Activated CD4-positive, alpha-beta T cell treated with anti-CD3 and anti-CD28 coated beads for 36 hours (primary cell): ENCODE data around the gene SEPTIN2. TPM values are rescaled to one million over a fixed set of nuclear protein-coding genes. Genes with fewer than 3 reads are reported as not detected.

Experiments used
- ATAC-seq: fragments of 200-7000 bp; cut with Tn5 transposase; one replicate; pipeline ENCODE4 v1.10.0; 2021; ENCODE audit warnings: mild to moderate bottlenecking, moderate library complexity
- CTCF ChIA-PET: fragments of 350-600 bp; sonication (Branson Sonifier 250); formaldehyde crosslinking; loops from one replicate; lab custom pipeline; 2021; ENCODE audit warnings: antibody characterized with exemption; lab: Charles Lee
- POLR2A ChIA-PET: fragments of 350-600 bp; sonication (Branson Sonifier 250); formaldehyde crosslinking; loops from one replicate; lab custom pipeline; 2021; ENCODE audit warnings: antibody characterized with exemption, inconsistent platforms; lab: Charles Lee
- DNase-seq: peaks from one replicate; pipeline ENCODE4 v3.0.0-alpha.2; 2020
- H3K27ac Mint-ChIP-seq: one replicate; pipeline ENCODE4 v1.8.0; 2021; ENCODE audit warnings: mixed read lengths
- H3K27me3 Mint-ChIP-seq: one replicate; pipeline ENCODE4 v1.8.0; 2021; ENCODE audit warnings: mixed read lengths
- H3K36me3 Mint-ChIP-seq: one replicate; pipeline ENCODE4 v1.8.0; 2021; ENCODE audit warnings: low read depth, mixed read lengths
- H3K4me1 Mint-ChIP-seq: one replicate; pipeline ENCODE4 v1.8.0; 2021; ENCODE audit warnings: mixed read lengths
- H3K4me3 Mint-ChIP-seq: one replicate; pipeline ENCODE4 v1.8.0; 2021; ENCODE audit warnings: mild to moderate bottlenecking, moderate library complexity, mixed read lengths
- H3K9me3 Mint-ChIP-seq: one replicate; pipeline ENCODE4 v1.8.0; 2021; ENCODE audit warnings: low read depth, mixed read lengths
- intact Hi-C, 2 experiments: fragments of 100-400 bp; cut with DNase I in 1 of 2; cut with micrococcal nuclease in 1 of 2; formaldehyde crosslinking; loops; one replicate each; pipeline versions ENCODE4 v1.14.2 to v1.15.1; 2022 to 2024; cut with DNase I, micrococcal nuclease
- total RNA-seq, 2 experiments: library from RNA; stranded (reverse); gene quantifications; one replicate each; pipeline ENCODE4 v1.2.3, GENCODE V29; 2021

SEPTIN2 gene
- total RNA-seq, 2 experiments from 2014 or later = 161 to 173 TPM

GRCh38 chr2:241302759-241303651 lies 12.7 kb upstream of the SEPTIN2 start:
- no peak for DNase-seq
- Mint-ChIP-seq H3K36me3 (peaks cover 6% of the 10 kb centered on the region), H3K4me1 (peaks cover 46% of the 10 kb centered on the region), H3K27me3 (no peaks in the 10 kb centered on the region), H3K9me3 (no peaks in the 10 kb centered on the region), H3K27ac (no peak overlapping the region), H3K4me3 (no peak overlapping the region)
- CTCF ChIA-PET = interaction anchor here (0.6 to 1.6 kb wide), 4 partner anchors 9 to 157 kb away, joined by 3 to 6 read pairs (median 4); no protein-coding TSS in a partner anchor
- intact Hi-C loops = no loop called here
- no peak for ATAC-seq
- POLR2A ChIA-PET = no interaction called here

- CTCF ChIA-PET = interaction anchor here (0.6 kb wide), 1 partner anchor 14 kb away, joined by 3 read pairs; no protein-coding TSS in a partner anchor
- no peak for DNase-seq
- Mint-ChIP-seq H3K27ac (no peak overlapping the region), H3K4me1 (peaks cover 48% of the 10 kb centered on the region), H3K36me3 (peaks cover 12% of the 10 kb centered on the region), H3K27me3 (no peaks in the 10 kb centered on the region), H3K4me3 (no peak overlapping the region), H3K9me3 (no peaks in the 10 kb centered on the region)
- intact Hi-C loops = no loop called here
- POLR2A ChIA-PET = no interaction called here
- no peak for ATAC-seq
Measured at GRCh38 chr2:241304039-241304670, 11.6 kb upstream of the SEPTIN2 start.

GRCh38 chr2:241307055-241307454 lies 8.7 kb upstream of the SEPTIN2 start:
- no peaks in the 10 kb centered on the region for H3K9me3 Mint-ChIP-seq
- DNase-seq (no peak), ATAC-seq (no peak)
- H3K27me3 Mint-ChIP-seq = no peaks in the 10 kb centered on the region
- POLR2A ChIA-PET = interaction anchor here (0.7 kb wide), 1 partner anchor 158 kb away, joined by 6 read pairs; the partner anchor contains the start of gene PASK
- peaks cover 62% of the 10 kb centered on the region for H3K4me1 Mint-ChIP-seq
- CTCF ChIA-PET = interaction anchor here (0.9 kb wide), 1 partner anchor 14 kb away, joined by 4 read pairs; no protein-coding TSS in a partner anchor
- peaks cover 12% of the 10 kb centered on the region for H3K36me3 Mint-ChIP-seq
- no peak overlapping the region for H3K4me3 Mint-ChIP-seq
- H3K27ac Mint-ChIP-seq = no peak overlapping the region
- intact Hi-C loops = no loop called here

- POLR2A ChIA-PET = no interaction called here
- H3K27ac Mint-ChIP-seq = peak overlapping the region; percentile 6
- peaks cover 12% of the 10 kb centered on the region for H3K36me3 Mint-ChIP-seq
- H3K9me3 Mint-ChIP-seq = no peaks in the 10 kb centered on the region
- ATAC-seq (no peak), DNase-seq (no peak)
- H3K4me1 Mint-ChIP-seq = peaks cover 65% of the 10 kb centered on the region
- CTCF ChIA-PET = interaction anchor here (0.5 kb wide), 1 partner anchor 11 kb away, joined by 3 read pairs; no protein-coding TSS in a partner anchor
- intact Hi-C loops = no loop called here
- H3K27me3 Mint-ChIP-seq = no peaks in the 10 kb centered on the region
- no peak overlapping the region for H3K4me3 Mint-ChIP-seq
Measured at GRCh38 chr2:241308267-241308666, 7.5 kb upstream of the SEPTIN2 start.

GRCh38 chr2:241308832-241309500 lies 6.8 kb upstream of the SEPTIN2 start:
- peaks cover 71% of the 10 kb centered on the region for H3K4me1 Mint-ChIP-seq
- CTCF ChIA-PET = no interaction called here
- H3K36me3 Mint-ChIP-seq = peaks cover 15% of the 10 kb centered on the region
- H3K9me3 Mint-ChIP-seq = no peaks in the 10 kb centered on the region
- DNase-seq = no peak
- ATAC-seq = no peak
- intact Hi-C loops = no loop called here
- no peak overlapping the region for H3K4me3 Mint-ChIP-seq
- peak overlapping the region; percentile 88 for H3K27ac Mint-ChIP-seq
- no peaks in the 10 kb centered on the region for H3K27me3 Mint-ChIP-seq
- POLR2A ChIA-PET = no interaction called here

GRCh38 chr2:241309684-241310117 lies 6.0 kb upstream of the SEPTIN2 start:
- POLR2A ChIA-PET = no interaction called here
- Mint-ChIP-seq H3K27ac (peak overlapping the region; percentile 88), H3K4me3 (peak overlapping the region; percentile 43), H3K9me3 (no peaks in the 10 kb centered on the region), H3K4me1 (peaks cover 71% of the 10 kb centered on the region), H3K27me3 (no peaks in the 10 kb centered on the region), H3K36me3 (peaks cover 15% of the 10 kb centered on the region)
- CTCF ChIA-PET = no interaction called here
- intact Hi-C loops = loop anchor here (1.0 to 10.0 kb wide), 5 partner anchors 37 to 1905 kb away; partner anchors contain the start of genes DTYMK (in 1 of the 2), HDAC4 (in 1 of the 2), MTERF4 (in 1 of the 2) and NDUFA10 (in 1 of the 2)
- peak; percentile 94 for ATAC-seq
- DNase-seq = peak; percentile 82

GRCh38 chr2:241310917-241311566 lies 4.7 kb upstream of the SEPTIN2 start:
- Mint-ChIP-seq H3K4me1 (peaks cover 63% of the 10 kb centered on the region), H3K27ac (peak overlapping the region; percentile 20), H3K9me3 (no peaks in the 10 kb centered on the region), H3K4me3 (no peak overlapping the region), H3K27me3 (no peaks in the 10 kb centered on the region), H3K36me3 (peaks cover 17% of the 10 kb centered on the region)
- no peak for DNase-seq
- no peak for ATAC-seq
- ChIA-PET POLR2A (no interaction called here), CTCF (no interaction called here)
- intact Hi-C loops = loop anchor here (1.0 to 10.0 kb wide), 5 partner anchors 39 to 1906 kb away; partner anchors contain the start of genes DTYMK (in 1 of the 2), HDAC4 (in 1 of the 2), MTERF4 (in 1 of the 2) and NDUFA10 (in 1 of the 2)

GRCh38 chr2:241312082-241312481 lies 3.6 kb upstream of the SEPTIN2 start:
- Mint-ChIP-seq H3K27me3 (no peaks in the 10 kb centered on the region), H3K9me3 (no peaks in the 10 kb centered on the region), H3K27ac (peak overlapping the region; percentile 40), H3K4me1 (peaks cover 67% of the 10 kb centered on the region), H3K36me3 (peaks cover 22% of the 10 kb centered on the region), H3K4me3 (no peak overlapping the region)
- POLR2A ChIA-PET = no interaction called here
- CTCF ChIA-PET = interaction anchor here (0.6 to 1.0 kb wide), 3 partner anchors 10 to 22 kb away, joined by 3 to 4 read pairs (median 3); no protein-coding TSS in a partner anchor
- DNase-seq = no peak
- intact Hi-C loops = loop anchor here (10.0 kb wide), 4 partner anchors 207 to 1907 kb away; partner anchors contain the start of genes DTYMK (in 1 of the 2), HDAC4 (in 1 of the 2), MTERF4 (in 1 of the 2) and NDUFA10 (in 1 of the 2)
- no peak for ATAC-seq

GRCh38 chr2:241313543-241314095 lies 2.1 kb upstream of the SEPTIN2 start:
- peak overlapping the region; percentile 100 for H3K4me3 Mint-ChIP-seq
- CTCF ChIA-PET = interaction anchor here (0.8 to 1.2 kb wide), 3 partner anchors 11 to 388 kb away, joined by 3 to 6 read pairs (median 4); partner anchors contain the start of gene ING5
- no peak for ATAC-seq
- POLR2A ChIA-PET = interaction anchor here (0.9 kb wide), 1 partner anchor 12 kb away, joined by 10 read pairs; no protein-coding TSS in a partner anchor
- peaks cover 71% of the 10 kb centered on the region for H3K4me1 Mint-ChIP-seq
- peak overlapping the region; percentile 88 for H3K27ac Mint-ChIP-seq
- DNase-seq = no peak
- intact Hi-C loops = loop anchor here (10.0 kb wide), 4 partner anchors 209 to 1909 kb away; partner anchors contain the start of genes DTYMK (in 1 of the 2), HDAC4 (in 1 of the 2), MTERF4 (in 1 of the 2) and NDUFA10 (in 1 of the 2)
- H3K27me3 Mint-ChIP-seq = no peaks in the 10 kb centered on the region
- no peaks in the 10 kb centered on the region for H3K9me3 Mint-ChIP-seq
- H3K36me3 Mint-ChIP-seq = peaks cover 28% of the 10 kb centered on the region
